DLD1 (cell line): ENCODE measurements around the gene ONECUT3.

ENCODE experiments used
- in situ Hi-C: cut with HindIII; loops from 2 replicates; pipeline ENCODE4 v1.10.0; 2017; ENCODE audit warnings: low sequenced_read_pairs

Gene ONECUT3

DNA sequence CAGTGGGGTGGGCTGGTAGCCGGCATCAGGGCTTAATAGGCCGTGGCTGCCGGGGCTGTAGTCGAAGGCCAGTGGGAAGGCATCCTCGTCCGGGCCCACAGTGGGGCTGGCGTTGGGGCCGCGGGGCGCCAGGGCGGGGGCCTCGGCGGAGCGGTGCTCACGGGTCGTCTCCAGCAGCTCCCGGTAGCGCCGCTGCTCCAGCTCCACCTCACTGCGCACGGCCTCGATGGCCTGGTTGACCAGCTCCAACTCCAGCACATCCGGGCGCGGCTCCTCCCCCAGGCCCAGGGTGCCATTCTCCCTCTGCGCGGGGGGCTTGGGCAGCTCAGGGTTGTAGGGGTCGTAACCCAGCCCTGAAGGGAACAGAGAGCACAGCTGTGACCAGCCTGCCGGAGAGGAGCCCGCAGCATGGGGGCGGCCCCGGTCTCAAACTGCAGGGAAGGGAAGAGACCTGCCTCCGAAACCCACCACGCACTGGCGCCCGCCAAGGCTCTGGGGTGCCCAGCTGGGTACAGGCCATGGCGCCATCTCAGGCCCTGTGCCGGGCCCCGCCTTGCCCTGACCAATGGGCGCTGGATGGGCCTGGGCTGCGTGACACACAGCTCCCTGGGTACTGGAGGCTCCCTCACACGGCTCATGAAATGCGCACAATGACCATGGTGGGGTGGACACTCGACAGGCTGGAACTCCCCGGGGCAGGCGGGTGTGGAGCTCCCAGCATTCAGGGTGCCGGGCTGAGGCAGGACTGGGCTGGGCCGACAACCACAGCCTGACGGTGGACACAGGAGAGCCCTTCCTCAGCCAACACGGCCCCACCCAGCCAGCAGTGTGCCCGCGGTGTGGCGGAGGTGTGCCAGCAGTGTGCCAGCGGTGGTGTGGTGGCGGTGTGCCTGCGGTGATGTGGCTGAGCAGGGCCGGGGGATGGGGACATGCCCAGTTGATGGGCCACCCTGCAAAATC lies 75.3 kb downstream of the ONECUT3 start:
- in situ Hi-C loops = no loop called here

DNA sequence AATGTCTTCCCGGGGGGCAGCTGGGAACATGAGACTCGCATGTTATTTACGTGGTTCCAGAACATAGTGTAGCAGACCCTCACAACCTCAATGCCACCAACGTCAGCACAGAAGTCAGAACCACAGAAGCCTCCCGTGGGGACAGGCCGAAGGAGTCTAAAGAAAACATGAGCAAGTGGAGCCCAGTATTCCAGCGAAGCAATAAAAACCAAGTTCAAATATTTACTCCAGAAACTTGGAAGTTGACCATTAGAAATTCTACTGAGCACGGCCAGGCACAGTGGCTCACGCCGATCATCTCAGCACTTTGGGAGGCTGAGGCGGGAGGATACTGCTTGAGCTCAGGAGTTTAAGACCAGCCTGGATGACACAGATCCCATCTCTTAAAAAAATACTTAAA lies 76.7 kb downstream of the ONECUT3 start:
- in situ Hi-C loops = no loop called here

DNA sequence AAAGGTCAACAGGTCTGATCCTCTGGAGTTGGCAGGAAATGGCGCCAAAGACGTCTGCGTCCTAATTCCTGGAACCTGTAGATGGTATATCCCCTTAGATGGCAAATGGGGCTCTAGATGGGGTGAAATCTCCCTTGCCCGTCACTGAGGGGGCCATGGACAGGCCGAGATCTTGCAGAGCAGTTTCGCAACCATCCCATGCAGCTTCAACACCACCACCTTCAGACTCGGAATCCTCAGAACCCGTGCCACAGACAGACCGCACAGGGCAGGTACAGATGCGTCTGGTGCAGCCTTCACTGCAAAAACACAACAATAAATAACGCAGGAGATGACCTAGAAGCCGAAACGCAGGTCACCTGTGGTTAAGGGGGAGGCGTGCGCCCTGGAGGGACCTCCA lies 77.3 kb downstream of the ONECUT3 start:
- in situ Hi-C loops = no loop called here
